GM23338 (cell line): ENCODE results near the gene ZNF281. TPM values are rescaled to one million over a fixed set of nuclear protein-coding genes. Genes with fewer than 3 reads are reported as not detected.
"Not testable (repeated sequence)": the region's sequence is repeated elsewhere in the genome, so short reads cannot be mapped to it uniquely, and the experiment has no call there.

Experiments used
- ATAC-seq: fragments of 200-7000 bp; cut with Tn5 transposase; 3 replicates; pipeline ENCODE4 v1.9.1; 2020
- DNase-seq: peaks from one replicate; pipeline ENCODE4 v3.0.0-alpha.2; 2015; ENCODE audit warnings: low spot score
- H2AFZ ChIP-seq: fragments of 200-600 bp; sonication (generic); 2 replicates; pipeline ENCODE4 v1.8.0; 2016; ENCODE audit warnings: antibody characterized with exemption, mild to moderate bottlenecking, moderate library complexity
- H3F3A ChIP-seq: fragments of 200-600 bp; sonication (generic); replicated peaks from 2 replicates; pipeline ENCODE4 v1.8.0; 2017; ENCODE audit warnings: antibody characterized with exemption, mixed run types, low read depth
- H3K27ac ChIP-seq: fragments of 200-600 bp; sonication (generic); 2 replicates; pipeline ENCODE4 v1.6.1; 2016; ENCODE audit warnings: low read depth
- H3K27me3 ChIP-seq: fragments of 200-600 bp; sonication (generic); 2 replicates; pipeline ENCODE4 v1.8.0; 2016; ENCODE audit warnings: mild to moderate bottlenecking, mixed run types, moderate library complexity; ENCODE audit not compliant: insufficient read depth
- H3K36me3 ChIP-seq: fragments of 200-600 bp; sonication (generic); 2 replicates; pipeline ENCODE4 v1.8.0; 2016; ENCODE audit warnings: mild to moderate bottlenecking; ENCODE audit not compliant: insufficient read depth
- H3K4me1 ChIP-seq: fragments of 200-600 bp; sonication (generic); 2 replicates; pipeline ENCODE4 v1.8.0; 2016; ENCODE audit warnings: mild to moderate bottlenecking, moderate library complexity; ENCODE audit not compliant: insufficient read depth
- H3K4me2 ChIP-seq: fragments of 200-600 bp; sonication (generic); 2 replicates; pipeline ENCODE4 v1.7.1; 2017; ENCODE audit warnings: mixed run types
- H3K4me3 ChIP-seq: fragments of 200-600 bp; sonication (generic); 2 replicates; pipeline ENCODE4 v1.6.1; 2016; ENCODE audit warnings: mixed run types
- H3K79me2 ChIP-seq: fragments of 200-600 bp; sonication (generic); replicated peaks from 2 replicates; pipeline ENCODE4 v1.8.0; 2017; ENCODE audit warnings: mild to moderate bottlenecking; ENCODE audit not compliant: insufficient read depth
- H3K9me2 ChIP-seq: fragments of 200-600 bp; sonication (generic); 2 replicates; pipeline ENCODE4 v1.8.0; 2017; ENCODE audit not compliant: insufficient read depth
- H4K20me1 ChIP-seq: fragments of 200-600 bp; sonication (generic); replicated peaks from 2 replicates; pipeline ENCODE4 v1.8.0; 2017; ENCODE audit warnings: mild to moderate bottlenecking; ENCODE audit not compliant: insufficient read depth
- H3K27ac Mint-ChIP-seq: 2 replicates; pipeline ENCODE4 v1.8.0; 2020; ENCODE audit warnings: inconsistent platforms, mild to moderate bottlenecking, moderate library complexity, mixed read lengths
- H3K27me3 Mint-ChIP-seq: 3 replicates; pipeline ENCODE4 v1.8.0; 2022; ENCODE audit warnings: low read depth, mild to moderate bottlenecking, moderate library complexity, mixed read lengths, inconsistent platforms; ENCODE audit not compliant: insufficient read depth, poor library complexity
- H3K36me3 Mint-ChIP-seq: 3 replicates; pipeline ENCODE4 v1.8.0; 2021; ENCODE audit warnings: low read depth, mild to moderate bottlenecking, inconsistent platforms, moderate library complexity, mixed read lengths
- H3K4me1 Mint-ChIP-seq: 3 replicates; pipeline ENCODE4 v1.8.0; 2020; ENCODE audit warnings: mild to moderate bottlenecking, inconsistent platforms, mixed read lengths
- H3K4me3 Mint-ChIP-seq: 3 replicates; pipeline ENCODE4 v1.8.0; 2021; ENCODE audit warnings: moderate library complexity, mild to moderate bottlenecking, inconsistent platforms, mixed read lengths
- H3K9me3 Mint-ChIP-seq: 3 replicates; pipeline ENCODE4 v1.8.0; 2020; ENCODE audit warnings: moderate library complexity, mild to moderate bottlenecking, inconsistent platforms, mixed read lengths
- CREB1 ChIP-seq: fragments of 250-450 bp; sonication (Bioruptor Pico); IDR thresholded peaks from 2 replicates; pipeline ENCODE4 v1.5.0; 2020; ENCODE audit warnings: low read depth, mild to moderate bottlenecking, moderate library complexity
- EZH2 ChIP-seq: fragments of 200-600 bp; sonication (generic); IDR thresholded peaks from one replicate; pipeline ENCODE4 v1.8.0; 2017; ENCODE audit warnings: antibody characterized with exemption, mild to moderate bottlenecking, low read depth; ENCODE audit not compliant: unreplicated experiment
- JUNB ChIP-seq: IDR thresholded peaks from one replicate; pipeline ENCODE4 v1.6.1; 2016; ENCODE audit warnings: antibody characterized with exemption; ENCODE audit not compliant: unreplicated experiment
- POLR2AphosphoS5 ChIP-seq: IDR thresholded peaks from 2 replicates; pipeline ENCODE4 v1.6.1; 2016; ENCODE audit warnings: antibody characterized with exemption, low read depth
- ZNF331 ChIP-seq: fragments of 250-450 bp; sonication (Bioruptor Pico); IDR thresholded peaks from 2 replicates; pipeline ENCODE4 v1.5.0; 2020; ENCODE audit warnings: low read depth, mild to moderate bottlenecking, moderate library complexity
- polyA plus RNA-seq: library from polyadenylated mRNA; unstranded; fragments of >200 nt; fragmentation: Nextera tagmentation; extraction: Ambion mirVana; gene quantifications from 2 replicates; pipeline ENCODE4 v1.2.1, GENCODE V29; 2016
- total RNA-seq: library from RNA; depleted of rRNA; stranded (reverse); fragments of >200 nt; shearing (Covaris generic); gene quantifications from 2 replicates; pipeline ENCODE4 v1.2.3, GENCODE V29; 2014
- TF ChIP-seq, protein P1 (sequence below), 2 experiments: fragments of 200-600 bp in 1 of 2; sonication (generic) in 1 of 2; conservative IDR thresholded peaks; 2 replicates each; pipeline versions ENCODE4 v1.5.1 to v1.6.1; 2016 to 2017; ENCODE audit warnings: antibody characterized with exemption in 2 of 2, low read depth in 2 of 2, mild to moderate bottlenecking in 2 of 2, moderate library complexity in 1 of 2
- TF ChIP-seq, protein P2 (sequence below): IDR thresholded peaks from one replicate; pipeline ENCODE4 v1.6.1; 2018; ENCODE audit warnings: antibody characterized with exemption; ENCODE audit not compliant: unreplicated experiment
- TF ChIP-seq, protein P3 (sequence below): IDR thresholded peaks from 2 replicates; pipeline ENCODE4 v1.6.1; 2016; ENCODE audit warnings: antibody characterized with exemption

ZNF281 gene
- total and polyA plus RNA-seq, 2 experiments from 2014 or later, result 62.1 to 79.3 TPM

DNA sequence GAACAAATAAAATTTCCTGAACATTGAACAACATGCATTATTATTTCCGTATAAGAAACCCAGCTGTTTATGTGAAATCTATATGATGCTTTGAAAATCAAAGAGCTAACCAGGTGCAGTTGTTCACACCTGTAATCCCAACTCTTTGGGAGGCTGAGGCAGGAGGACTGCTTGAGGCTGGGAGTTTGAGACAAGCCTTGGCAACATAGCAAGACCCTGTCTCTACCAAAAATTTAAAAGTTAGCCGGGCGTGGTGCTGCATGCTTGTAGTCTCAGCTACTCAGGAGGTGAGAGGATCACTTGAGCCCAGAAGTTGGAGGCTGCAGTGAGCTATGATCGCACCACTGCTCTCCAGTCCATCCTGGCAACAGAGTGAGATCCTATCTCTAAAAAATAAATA, 4.8 kb upstream of the ZNF281 start (continued):
- TF ChIP-seq, protein P1, sequence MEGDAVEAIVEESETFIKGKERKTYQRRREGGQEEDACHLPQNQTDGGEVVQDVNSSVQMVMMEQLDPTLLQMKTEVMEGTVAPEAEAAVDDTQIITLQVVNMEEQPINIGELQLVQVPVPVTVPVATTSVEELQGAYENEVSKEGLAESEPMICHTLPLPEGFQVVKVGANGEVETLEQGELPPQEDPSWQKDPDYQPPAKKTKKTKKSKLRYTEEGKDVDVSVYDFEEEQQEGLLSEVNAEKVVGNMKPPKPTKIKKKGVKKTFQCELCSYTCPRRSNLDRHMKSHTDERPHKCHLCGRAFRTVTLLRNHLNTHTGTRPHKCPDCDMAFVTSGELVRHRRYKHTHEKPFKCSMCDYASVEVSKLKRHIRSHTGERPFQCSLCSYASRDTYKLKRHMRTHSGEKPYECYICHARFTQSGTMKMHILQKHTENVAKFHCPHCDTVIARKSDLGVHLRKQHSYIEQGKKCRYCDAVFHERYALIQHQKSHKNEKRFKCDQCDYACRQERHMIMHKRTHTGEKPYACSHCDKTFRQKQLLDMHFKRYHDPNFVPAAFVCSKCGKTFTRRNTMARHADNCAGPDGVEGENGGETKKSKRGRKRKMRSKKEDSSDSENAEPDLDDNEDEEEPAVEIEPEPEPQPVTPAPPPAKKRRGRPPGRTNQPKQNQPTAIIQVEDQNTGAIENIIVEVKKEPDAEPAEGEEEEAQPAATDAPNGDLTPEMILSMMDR (conservative IDR thresholded peaks at IDR 0.05; ENCODE audit: low read depth in 2 of 2), result no peak
- TF ChIP-seq EZH2, result no peak
- no peak for TF ChIP-seq ZNF331 (CRISPR knock-in tag)
- TF ChIP-seq, protein P2, sequence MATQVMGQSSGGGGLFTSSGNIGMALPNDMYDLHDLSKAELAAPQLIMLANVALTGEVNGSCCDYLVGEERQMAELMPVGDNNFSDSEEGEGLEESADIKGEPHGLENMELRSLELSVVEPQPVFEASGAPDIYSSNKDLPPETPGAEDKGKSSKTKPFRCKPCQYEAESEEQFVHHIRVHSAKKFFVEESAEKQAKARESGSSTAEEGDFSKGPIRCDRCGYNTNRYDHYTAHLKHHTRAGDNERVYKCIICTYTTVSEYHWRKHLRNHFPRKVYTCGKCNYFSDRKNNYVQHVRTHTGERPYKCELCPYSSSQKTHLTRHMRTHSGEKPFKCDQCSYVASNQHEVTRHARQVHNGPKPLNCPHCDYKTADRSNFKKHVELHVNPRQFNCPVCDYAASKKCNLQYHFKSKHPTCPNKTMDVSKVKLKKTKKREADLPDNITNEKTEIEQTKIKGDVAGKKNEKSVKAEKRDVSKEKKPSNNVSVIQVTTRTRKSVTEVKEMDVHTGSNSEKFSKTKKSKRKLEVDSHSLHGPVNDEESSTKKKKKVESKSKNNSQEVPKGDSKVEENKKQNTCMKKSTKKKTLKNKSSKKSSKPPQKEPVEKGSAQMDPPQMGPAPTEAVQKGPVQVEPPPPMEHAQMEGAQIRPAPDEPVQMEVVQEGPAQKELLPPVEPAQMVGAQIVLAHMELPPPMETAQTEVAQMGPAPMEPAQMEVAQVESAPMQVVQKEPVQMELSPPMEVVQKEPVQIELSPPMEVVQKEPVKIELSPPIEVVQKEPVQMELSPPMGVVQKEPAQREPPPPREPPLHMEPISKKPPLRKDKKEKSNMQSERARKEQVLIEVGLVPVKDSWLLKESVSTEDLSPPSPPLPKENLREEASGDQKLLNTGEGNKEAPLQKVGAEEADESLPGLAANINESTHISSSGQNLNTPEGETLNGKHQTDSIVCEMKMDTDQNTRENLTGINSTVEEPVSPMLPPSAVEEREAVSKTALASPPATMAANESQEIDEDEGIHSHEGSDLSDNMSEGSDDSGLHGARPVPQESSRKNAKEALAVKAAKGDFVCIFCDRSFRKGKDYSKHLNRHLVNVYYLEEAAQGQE, result no peak

DNA sequence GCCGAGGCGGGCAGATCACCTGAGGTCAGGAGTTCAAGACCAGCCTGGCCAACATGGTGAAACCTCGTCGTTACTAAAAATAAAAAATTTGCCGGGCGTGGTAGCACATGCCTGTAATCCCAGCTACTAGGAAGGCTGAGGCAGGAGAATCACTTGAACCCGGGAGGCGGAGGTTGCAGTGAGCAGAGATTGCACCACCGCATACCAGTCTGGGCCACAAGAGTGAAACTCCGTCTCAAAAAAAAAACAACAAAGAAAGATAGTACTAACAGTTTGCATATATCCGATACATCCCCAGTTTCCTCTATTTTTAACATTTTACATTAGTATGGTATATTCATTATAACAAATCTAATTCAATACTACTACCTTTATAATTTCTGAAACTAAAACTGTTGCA, 3.9 kb upstream of the ZNF281 start:
- H3K79me2 ChIP-seq, result peaks cover 79% of the 10 kb centered on the region
- not testable (repeated sequence) for H3K9me3 Mint-ChIP-seq, ATAC-seq, H3F3A ChIP-seq, H3K27ac ChIP-seq, H3K36me3 ChIP-seq, H3K9me2 ChIP-seq, H2AFZ ChIP-seq, DNase-seq, H4K20me1 ChIP-seq, H3K27me3 ChIP-seq
- peak overlapping the region; percentile 21; the same call in 1 of the 2 replicates for H3K27ac Mint-ChIP-seq
- peak overlapping the region; percentile 56 for H3K4me3 ChIP-seq
- H3K27me3 Mint-ChIP-seq, result peaks cover 24% of the 10 kb centered on the region
- H3K4me3 Mint-ChIP-seq, result peak overlapping the region; percentile 54
- peaks cover 38% of the 10 kb centered on the region for H3K4me1 ChIP-seq
- H3K36me3 Mint-ChIP-seq, result peaks cover 48% of the 10 kb centered on the region
- H3K4me2 ChIP-seq, result peak overlapping the region; percentile 87
- peaks cover 44% of the 10 kb centered on the region for H3K4me1 Mint-ChIP-seq

DNA sequence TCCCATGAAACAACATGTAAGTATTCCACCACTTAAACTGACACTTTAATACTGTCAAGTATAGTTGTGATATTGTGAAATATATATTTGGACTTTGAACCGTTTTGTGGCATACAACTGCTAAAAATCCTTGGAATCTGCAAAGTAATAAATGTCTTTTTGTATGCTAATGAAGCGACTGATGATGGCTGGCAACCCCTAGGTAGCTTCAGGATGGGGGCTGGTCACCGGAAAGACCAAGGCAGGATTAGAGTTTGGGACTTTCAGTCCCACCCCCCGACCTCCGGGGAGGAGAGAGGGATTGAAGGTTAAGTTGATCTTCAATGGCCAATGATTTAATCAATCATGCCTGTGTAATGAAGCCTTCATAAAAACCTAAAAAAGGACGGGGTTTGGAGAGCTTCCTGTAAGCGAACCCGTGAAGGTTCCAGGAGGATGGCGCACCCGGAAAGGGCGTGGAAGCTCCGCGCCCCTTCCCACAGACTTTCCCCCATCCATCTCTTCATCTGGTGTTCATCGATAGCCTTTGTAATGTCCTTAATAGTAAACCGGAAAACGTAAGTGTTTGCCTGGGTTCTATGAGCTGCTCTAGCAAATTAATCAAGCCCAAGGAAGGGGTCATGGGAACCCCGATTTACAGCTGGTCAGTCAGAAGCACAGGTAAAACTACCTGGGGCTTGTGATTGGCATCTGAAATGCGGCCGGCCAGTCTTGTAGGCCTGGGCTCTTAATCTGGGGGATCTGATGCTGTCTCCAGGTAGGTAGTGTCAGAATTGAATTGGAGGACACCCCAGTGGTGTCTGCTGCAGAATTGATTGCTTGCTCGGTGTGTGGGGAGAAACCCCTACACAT, 1.8 kb upstream of the ZNF281 start:
- DNase-seq (peak; percentile 94), ATAC-seq (peak; percentile 67)
- Histone ChIP-seq H3K4me3 (peak overlapping the region; percentile 56), H3K36me3 (peaks cover 21% of the 10 kb centered on the region), H3K9me2 (no peaks in the 10 kb centered on the region), H3K27me3 (no peaks in the 10 kb centered on the region), H3K4me2 (peak overlapping the region; percentile 87), H3K4me1 (peaks cover 57% of the 10 kb centered on the region), H2AFZ (no peak overlapping the region), H3F3A (no peaks in the 10 kb centered on the region), H3K27ac (peak overlapping the region; percentile 99), H4K20me1 (peaks cover 22% of the 10 kb centered on the region), H3K79me2 (peaks cover 79% of the 10 kb centered on the region)
- H3K27me3 Mint-ChIP-seq, result peaks cover 22% of the 10 kb centered on the region
- H3K4me3 Mint-ChIP-seq, result peak overlapping the region; percentile 94
- H3K4me1 Mint-ChIP-seq, result peaks cover 59% of the 10 kb centered on the region
- peaks cover 51% of the 10 kb centered on the region for H3K36me3 Mint-ChIP-seq
- H3K27ac Mint-ChIP-seq, result peak overlapping the region; percentile 98
- peaks cover 13% of the 10 kb centered on the region; the same call in 2 of the 3 replicates for H3K9me3 Mint-ChIP-seq
- TF ChIP-seq JUNB (no peak), CREB1 (CRISPR knock-in tag) (peak; percentile 50; the same call in 1 of the 2 replicates), POLR2AphosphoS5 (peak; percentile 87)
- TF ChIP-seq, protein P3, sequence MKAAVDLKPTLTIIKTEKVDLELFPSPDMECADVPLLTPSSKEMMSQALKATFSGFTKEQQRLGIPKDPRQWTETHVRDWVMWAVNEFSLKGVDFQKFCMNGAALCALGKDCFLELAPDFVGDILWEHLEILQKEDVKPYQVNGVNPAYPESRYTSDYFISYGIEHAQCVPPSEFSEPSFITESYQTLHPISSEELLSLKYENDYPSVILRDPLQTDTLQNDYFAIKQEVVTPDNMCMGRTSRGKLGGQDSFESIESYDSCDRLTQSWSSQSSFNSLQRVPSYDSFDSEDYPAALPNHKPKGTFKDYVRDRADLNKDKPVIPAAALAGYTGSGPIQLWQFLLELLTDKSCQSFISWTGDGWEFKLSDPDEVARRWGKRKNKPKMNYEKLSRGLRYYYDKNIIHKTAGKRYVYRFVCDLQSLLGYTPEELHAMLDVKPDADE, result 0 out of 2 replicates have a peak, but pooled peaks have one; percentile 57
